K562 (cell line): ENCODE data around the gene INPP5D. TPM values are rescaled to one million over a fixed set of nuclear protein-coding genes. Genes with fewer than 3 reads are reported as not detected.

Experiments
- ATAC-seq: fragments of 200-7000 bp; cut with Tn5 transposase; 3 replicates; pipeline ENCODE4 v1.9.1; 2020; ENCODE audit warnings: moderate library complexity
- BruUV-seq: library from RNA; stranded (reverse); fragments of 400-500 nt; replicated peaks from 2 replicates; lab custom pipeline; 2021; lab: Mats Ljungman, UMichigan
- CTCF ChIA-PET: fragments of 300-600 bp; formaldehyde crosslinking; extraction: SDS; loops from one replicate; lab custom pipeline; 2021; ENCODE audit warnings: low intra/inter-chr PET ratio; lab: Yijun Ruan, JAX
- POLR2A ChIA-PET: fragments of 300-600, 350-650 bp; sonication (Branson Sonifier 250); formaldehyde crosslinking; extraction: SDS; loops from one replicate; lab custom pipeline; 2021; ENCODE audit warnings: antibody characterized with exemption, inconsistent platforms; lab: Yijun Ruan, JAX
- DNase-seq, 4 experiments: peaks; one replicate each; pipeline versions ENCODE4 v3.0.0 to v3.0.0-alpha.2; 2011 to 2018; ENCODE audit warnings: low spot score in 3 of 4, mixed read lengths in 3 of 4; ENCODE audit errors: extremely low read depth in 1 of 4
- FAIRE-seq: peaks from 2 replicates; lab custom pipeline; 2011; peaks lifted over from hg19 to GRCh38; lab: Jason Lieb, UNC
- H2AFZ ChIP-seq: 2 replicates; pipeline ENCODE4 v1.6.0; 2011; ENCODE audit warnings: low read depth, low read length, control low read depth, inconsistent platforms
- H3K27ac ChIP-seq: fragments of 200-600 bp; 3 replicates; pipeline ENCODE4 v1.8.0; 2011; ENCODE audit warnings: low read depth, mild to moderate bottlenecking, control low read depth, inconsistent platforms, low read length, moderate library complexity, mixed read lengths; ENCODE audit errors: extremely low read depth
- H3K27me3 ChIP-seq, 2 experiments: fragments of 300-600 bp in 1 of 2; 2 replicates in 1 of 2; 3 replicates in 1 of 2; pipeline versions ENCODE4 v1.6.0 to v1.8.0; 2011; ENCODE audit warnings: inconsistent platforms in 2 of 2, low read length in 2 of 2, mild to moderate bottlenecking in 1 of 2, mixed read lengths in 1 of 2, moderate library complexity in 1 of 2; ENCODE audit not compliant: control insufficient read depth in 2 of 2, insufficient read depth in 2 of 2
- H3K36me3 ChIP-seq: fragments of 300-600 bp; 3 replicates; pipeline ENCODE4 v1.8.0; 2011; ENCODE audit warnings: mild to moderate bottlenecking, low read length, inconsistent platforms; ENCODE audit not compliant: control insufficient read depth, insufficient read depth
- H3K4me1 ChIP-seq, 2 experiments: fragments of 200-600 bp in 1 of 2; replicated peaks in 1 of 2; 2 replicates in 1 of 2; 3 replicates in 1 of 2; pipeline versions ENCODE4 v1.5.1 to v1.8.0; 2011; ENCODE audit warnings: inconsistent platforms in 2 of 2, low read length in 2 of 2, mild to moderate bottlenecking in 1 of 2, mixed read lengths in 1 of 2, moderate library complexity in 1 of 2; ENCODE audit not compliant: control insufficient read depth in 2 of 2, insufficient read depth in 2 of 2
- H3K4me2 ChIP-seq: 2 replicates; pipeline ENCODE4 v1.6.1; 2011; ENCODE audit warnings: low read length, control low read depth, inconsistent platforms, mixed read lengths; ENCODE audit not compliant: insufficient read depth
- H3K4me3 ChIP-seq: fragments of 200-600 bp; sonication (generic), shearing (Covaris generic); 2 replicates; pipeline ENCODE4 v1.5.1; 2016; ENCODE audit warnings: control low read depth, inconsistent platforms
- H3K79me2 ChIP-seq: fragments of 200-600 bp; 3 replicates; pipeline ENCODE4 v1.8.0; 2011; ENCODE audit warnings: low read length, inconsistent platforms; ENCODE audit not compliant: control insufficient read depth, insufficient read depth
- H3K9ac ChIP-seq, 2 experiments: 2 replicates each; pipeline versions ENCODE4 v1.6.0 to v1.6.1; 2011; ENCODE audit warnings: low read depth in 2 of 2, low read length in 2 of 2, control low read depth in 1 of 2, inconsistent platforms in 1 of 2, mild to moderate bottlenecking in 1 of 2, mixed read lengths in 1 of 2; ENCODE audit not compliant: insufficient read depth in 1 of 2
- H3K9me1 ChIP-seq: one replicate; pipeline ENCODE4 v1.6.0; 2011; ENCODE audit warnings: inconsistent platforms, mild to moderate bottlenecking, low read length, moderate library complexity; ENCODE audit not compliant: control insufficient read depth, insufficient read depth
- H3K9me3 ChIP-seq: replicated peaks from 2 replicates; pipeline ENCODE4 v1.5.1; 2011; ENCODE audit warnings: low read depth, low read length, inconsistent platforms; ENCODE audit not compliant: control insufficient read depth, insufficient read depth
- H4K20me1 ChIP-seq: replicated peaks from 2 replicates; pipeline ENCODE4 v1.6.1; 2011; ENCODE audit warnings: low read length, inconsistent platforms, mixed read lengths; ENCODE audit not compliant: control insufficient read depth, insufficient read depth
- ARNT ChIP-seq, 2 experiments: fragments of 450-650 bp; IDR thresholded peaks; 2 replicates each; pipeline ENCODE4 v1.6.1; 2016; ENCODE audit warnings: mild to moderate bottlenecking in 1 of 2
- ASH1L ChIP-seq: fragments of 450-650 bp; IDR thresholded peaks from 2 replicates; pipeline ENCODE4 v1.6.1; 2018; ENCODE audit warnings: borderline replicate concordance, mild to moderate bottlenecking, low read depth; ENCODE audit not compliant: partially characterized antibody
- FOSL1 ChIP-seq: fragments of 200-800 bp; sonication (Bioruptor generic); conservative IDR thresholded peaks from 2 replicates; pipeline ENCODE4 v1.6.1; 2016; ENCODE audit warnings: missing genetic modification characterization, missing compliant biosample characterization
- HOXB6 ChIP-seq: fragments of 250-450 bp; sonication (Bioruptor Pico); IDR thresholded peaks from 2 replicates; pipeline ENCODE4 v1.5.1; 2022; ENCODE audit warnings: mild to moderate bottlenecking, borderline replicate concordance
- MXI1 ChIP-seq: IDR thresholded peaks from 2 replicates; pipeline ENCODE4 v1.6.1; 2011; ENCODE audit warnings: low read depth, mild to moderate bottlenecking, improper control_type of control experiment, low read length
- NFIC ChIP-seq: fragments of 450-650 bp; IDR thresholded peaks from 2 replicates; pipeline ENCODE4 v1.6.1; 2017; ENCODE audit warnings: mild to moderate bottlenecking, inconsistent platforms
- NR1H2 ChIP-seq: sonication (generic); formaldehyde crosslinking; IDR thresholded peaks from 2 replicates; pipeline ENCODE4 v1.4.0; 2020; ENCODE audit warnings: mild to moderate bottlenecking, missing genetic modification reagents
- POLR2G ChIP-seq: fragments of 200-400 bp; formaldehyde crosslinking; IDR thresholded peaks from 2 replicates; pipeline ENCODE4 v1.6.1; 2017; ENCODE audit warnings: low read depth, mild to moderate bottlenecking, antibody characterized with exemption, low read length, moderate library complexity
- PURB ChIP-seq: sonication (generic); formaldehyde crosslinking; IDR thresholded peaks from 2 replicates; pipeline ENCODE4 v1.9.0; 2021; ENCODE audit warnings: low read depth, mild to moderate bottlenecking, missing genetic modification reagents
- THRAP3 ChIP-seq: fragments of 450-650 bp; IDR thresholded peaks from 2 replicates; pipeline ENCODE4 v1.6.1; 2016; ENCODE audit warnings: mild to moderate bottlenecking, inconsistent platforms, borderline replicate concordance
- TRIM25 ChIP-seq: fragments of 450-650 bp; IDR thresholded peaks from 2 replicates; pipeline ENCODE4 v1.7.0; 2016; ENCODE audit warnings: borderline replicate concordance
- ZNF274 ChIP-seq: IDR thresholded peaks from 2 replicates; pipeline ENCODE4 v1.6.1; 2011; ENCODE audit warnings: low read depth, mild to moderate bottlenecking, low read length, moderate library complexity, borderline replicate concordance
- ZNF398 ChIP-seq: fragments of 250-450 bp; sonication (Bioruptor Pico); IDR thresholded peaks from 2 replicates; pipeline ENCODE4 v1.8.0; 2021; ENCODE audit warnings: moderate library complexity, mild to moderate bottlenecking, inconsistent platforms
- WGBS: fragments of 100-300 bp; shearing (Covaris generic); methylation state at CpG from one replicate; pipeline ENCODE4 v1.1.6; 2016; ENCODE audit warnings: low coverage, mixed read lengths; ENCODE audit not compliant: insufficient coverage; ENCODE audit errors: missing lambda C conversion rate; 5-methylcytosine and 5-hydroxymethylcytosine counted together
- in situ Hi-C: fragments of 300-500 bp; cut with MboI; formaldehyde crosslinking; loops from 4 replicates; pipeline ENCODE4 v1.15.0; 2018; ENCODE audit warnings: inconsistent platforms, mixed read lengths
- intact Hi-C: fragments of 100-400 bp; cut with micrococcal nuclease; formaldehyde crosslinking; loops from 2 replicates; pipeline ENCODE4 v1.14.2; 2022
- polyA plus RNA-seq, 8 experiments: library from polyadenylated mRNA; depleted of rRNA in 4 of 8; stranded (reverse) in 5 of 8; unstranded in 3 of 8; fragments of >200 nt; fragmentation: Nextera tagmentation in 2 of 8; fragmentation: Illumina TruSeq in 1 of 8; extraction: Ambion mirVana in 2 of 8; extraction: Trizol in 1 of 8; gene quantifications; 2 replicates each; pipeline versions ENCODE4 v1.2.1 to v1.2.3, GENCODE V29; 2011 to 2014; ENCODE audit warnings: inconsistent platforms in 1 of 8, missing spikeins in 1 of 8
- total RNA-seq, 7 experiments: library from RNA; depleted of rRNA in 6 of 7; stranded (reverse); fragments of >200 nt in 6 of 7; fragmentation: Illumina TruSeq in 2 of 7; extraction: Trizol in 2 of 7; gene quantifications; 2 replicates each; pipeline versions ENCODE4 v1.2.1 to v1.2.3, GENCODE V29; 2011 to 2021; ENCODE audit warnings: low replicate concordance in 1 of 7

The INPP5D gene
- total and polyA plus RNA-seq, 9 of the 15 experiments (the other 6 are each of a cell fraction or from before 2014, with no cell fraction given), result 0.55 to 6.2 (median 2.2) TPM

GRCh38 chr2:233244818-233245217 is 184.7 kb downstream of the INPP5D start:
- Histone ChIP-seq H3K9me3 (no peaks in the 10 kb centered on the region), H4K20me1 (no peaks in the 10 kb centered on the region), H3K36me3 (no peaks in the 10 kb centered on the region), H3K27ac (no peak overlapping the region), H3K9me1 (no peaks in the 10 kb centered on the region), H3K4me2 (no peak overlapping the region), H3K4me1 (peaks cover 11 to 20% of the 10 kb centered on the region in 2 experiments; a peak in 4 of 5 replicates), H2AFZ (no peak overlapping the region), H3K79me2 (no peaks in the 10 kb centered on the region), H3K9ac (no peak overlapping the region), H3K4me3 (no peak overlapping the region), H3K27me3 (no peaks in the 10 kb centered on the region)
- no TSS peak for BruUV-seq
- no peak for DNase-seq
- CTCF ChIA-PET, result no interaction called here
- FAIRE-seq, result no peak
- intact Hi-C loops, result loop anchor here (10.0 kb wide), 1 partner anchor 70 kb away; no protein-coding TSS in a partner anchor
- no peak for ATAC-seq
- no peak for TF ChIP-seq THRAP3
- peak; percentile 34; the same call in 1 of the 2 replicates for TF ChIP-seq FOSL1 (tag)
- POLR2A ChIA-PET, result interaction anchor here (0.6 to 0.8 kb wide), 2 partner anchors 11 to 651 kb away, joined by 3 read pairs; no protein-coding TSS in a partner anchor
- in situ Hi-C loops, result no loop called here
- WGBS, result 19% methylated on average over 5 of the region's 5 CpGs

- peaks cover 6% of the 10 kb centered on the region; the same call in 1 of the 2 replicates for H3K9me3 ChIP-seq
- no peak overlapping the region for H2AFZ ChIP-seq
- no peaks in the 10 kb centered on the region for H4K20me1 ChIP-seq
- in situ Hi-C loops, result no loop called here
- no peaks in the 10 kb centered on the region for H3K36me3 ChIP-seq
- FAIRE-seq (no peak), ATAC-seq (no peak), DNase-seq (no peak)
- H3K79me2 ChIP-seq, result no peaks in the 10 kb centered on the region
- H3K9me1 ChIP-seq, result no peaks in the 10 kb centered on the region
- H3K27ac ChIP-seq, result no peak overlapping the region
- H3K9ac ChIP-seq, result no peak overlapping the region
- H3K4me1 ChIP-seq, result peaks cover 11 to 20% of the 10 kb centered on the region in 2 experiments; a peak in 4 of 5 replicates
- intact Hi-C loops, result loop anchor here (10.0 kb wide), 1 partner anchor 71 kb away; no protein-coding TSS in a partner anchor
- H3K27me3 ChIP-seq, result no peaks in the 10 kb centered on the region
- ChIA-PET CTCF (no interaction called here), POLR2A (interaction anchor here (0.6 kb wide), 1 partner anchor 652 kb away, joined by 3 read pairs; no protein-coding TSS in a partner anchor)
- H3K4me3 ChIP-seq, result no peak overlapping the region
- no TSS peak for BruUV-seq
- no peak overlapping the region for H3K4me2 ChIP-seq
- WGBS, result 59% methylated on average over 6 of the region's 6 CpGs
- no peak for TF ChIP-seq POLR2G
- TF ChIP-seq ARNT (IDR thresholded peaks at IDR 0.05), result no peak
- TF ChIP-seq HOXB6 (CRISPR knock-in tag), result no peak
- TF ChIP-seq MXI1, result no peak
- TF ChIP-seq NR1H2 (CRISPR knock-in tag), result no peak
- TF ChIP-seq TRIM25, result no peak
- TF ChIP-seq ASH1L, result no peak
- no peak for TF ChIP-seq PURB
- TF ChIP-seq ZNF398 (CRISPR knock-in tag), result no peak
- TF ChIP-seq ZNF274, result no peak
- TF ChIP-seq NFIC, result no peak
These were observed 185.3 kb downstream of the INPP5D start for GRCh38 chr2:233245406-233245805.
